Measurements from ENCODE around the gene GUCY2C.

DNA sequence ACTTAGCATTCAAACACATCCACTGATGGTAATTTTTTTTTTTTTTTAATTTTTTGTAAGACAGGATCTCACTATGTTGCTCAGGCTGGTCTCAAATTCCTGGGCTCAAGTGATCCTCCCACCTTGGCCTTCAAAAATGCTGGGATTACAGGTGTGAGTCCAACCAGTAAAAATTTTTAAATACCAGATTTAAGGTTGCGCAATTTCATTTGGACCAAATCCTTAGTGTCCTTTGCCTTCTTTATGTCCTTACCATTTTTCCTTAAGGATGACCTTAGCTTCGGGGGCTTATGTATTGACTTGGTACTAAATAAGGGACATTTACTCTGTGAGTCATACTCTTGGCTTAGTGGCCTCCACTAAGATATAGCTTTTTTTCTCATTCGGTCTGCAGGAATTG, 124.6 kb downstream of the GUCY2C start:
- no peak for TF ChIP-seq EZH2 (IDR thresholded peaks at IDR 0.05; ENCODE audit: low read length, unreplicated experiment)
- TF ChIP-seq CTCF (conservative IDR thresholded peaks at IDR 0.05; ENCODE audit: low read depth, low read length): no peak
